Measurements from ENCODE around the gene FAM83G.

DNA sequence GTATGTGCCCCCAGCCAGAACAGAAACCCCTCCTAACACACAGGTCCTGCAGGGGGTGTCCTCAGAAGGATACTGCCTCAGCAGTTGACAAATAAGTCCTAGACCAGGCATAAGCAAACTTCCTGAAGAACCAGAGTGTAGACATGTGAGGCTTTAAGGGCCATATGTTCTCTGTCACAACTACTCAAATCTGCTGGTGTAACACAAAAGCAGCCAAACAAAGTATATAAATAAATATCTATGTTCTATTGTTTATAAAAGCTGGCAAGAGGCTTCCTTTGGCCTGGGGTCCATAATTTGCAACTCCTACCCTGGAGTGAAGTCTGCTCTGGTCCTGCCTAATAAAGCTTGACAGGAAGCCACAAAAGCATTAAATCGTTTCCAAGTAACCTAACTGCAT lies 9.9 kb downstream of the FAM83G start:
- TF ChIP-seq, protein P1, sequence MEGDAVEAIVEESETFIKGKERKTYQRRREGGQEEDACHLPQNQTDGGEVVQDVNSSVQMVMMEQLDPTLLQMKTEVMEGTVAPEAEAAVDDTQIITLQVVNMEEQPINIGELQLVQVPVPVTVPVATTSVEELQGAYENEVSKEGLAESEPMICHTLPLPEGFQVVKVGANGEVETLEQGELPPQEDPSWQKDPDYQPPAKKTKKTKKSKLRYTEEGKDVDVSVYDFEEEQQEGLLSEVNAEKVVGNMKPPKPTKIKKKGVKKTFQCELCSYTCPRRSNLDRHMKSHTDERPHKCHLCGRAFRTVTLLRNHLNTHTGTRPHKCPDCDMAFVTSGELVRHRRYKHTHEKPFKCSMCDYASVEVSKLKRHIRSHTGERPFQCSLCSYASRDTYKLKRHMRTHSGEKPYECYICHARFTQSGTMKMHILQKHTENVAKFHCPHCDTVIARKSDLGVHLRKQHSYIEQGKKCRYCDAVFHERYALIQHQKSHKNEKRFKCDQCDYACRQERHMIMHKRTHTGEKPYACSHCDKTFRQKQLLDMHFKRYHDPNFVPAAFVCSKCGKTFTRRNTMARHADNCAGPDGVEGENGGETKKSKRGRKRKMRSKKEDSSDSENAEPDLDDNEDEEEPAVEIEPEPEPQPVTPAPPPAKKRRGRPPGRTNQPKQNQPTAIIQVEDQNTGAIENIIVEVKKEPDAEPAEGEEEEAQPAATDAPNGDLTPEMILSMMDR (IDR thresholded peaks at IDR 0.05), result no peak
- TF ChIP-seq POLR2A (IDR thresholded peaks at IDR 0.05), result no peak
